PC-3 (cell line): ENCODE data around the gene TMF1.

Experiments
- EZH2 ChIP-seq: fragments of 300-600 bp; sonication (generic); IDR thresholded peaks from one replicate; pipeline ENCODE4 v1.6.1; 2017; ENCODE audit warnings: antibody characterized with exemption, mild to moderate bottlenecking, low read length; ENCODE audit not compliant: unreplicated experiment
- TF ChIP-seq, protein P1 (sequence below): fragments of 300-600 bp; sonication (generic); conservative IDR thresholded peaks from 2 replicates; pipeline ENCODE4 v1.5.1; 2017; ENCODE audit warnings: antibody characterized with exemption, low read depth, mild to moderate bottlenecking, low read length

- TF ChIP-seq, protein P1, sequence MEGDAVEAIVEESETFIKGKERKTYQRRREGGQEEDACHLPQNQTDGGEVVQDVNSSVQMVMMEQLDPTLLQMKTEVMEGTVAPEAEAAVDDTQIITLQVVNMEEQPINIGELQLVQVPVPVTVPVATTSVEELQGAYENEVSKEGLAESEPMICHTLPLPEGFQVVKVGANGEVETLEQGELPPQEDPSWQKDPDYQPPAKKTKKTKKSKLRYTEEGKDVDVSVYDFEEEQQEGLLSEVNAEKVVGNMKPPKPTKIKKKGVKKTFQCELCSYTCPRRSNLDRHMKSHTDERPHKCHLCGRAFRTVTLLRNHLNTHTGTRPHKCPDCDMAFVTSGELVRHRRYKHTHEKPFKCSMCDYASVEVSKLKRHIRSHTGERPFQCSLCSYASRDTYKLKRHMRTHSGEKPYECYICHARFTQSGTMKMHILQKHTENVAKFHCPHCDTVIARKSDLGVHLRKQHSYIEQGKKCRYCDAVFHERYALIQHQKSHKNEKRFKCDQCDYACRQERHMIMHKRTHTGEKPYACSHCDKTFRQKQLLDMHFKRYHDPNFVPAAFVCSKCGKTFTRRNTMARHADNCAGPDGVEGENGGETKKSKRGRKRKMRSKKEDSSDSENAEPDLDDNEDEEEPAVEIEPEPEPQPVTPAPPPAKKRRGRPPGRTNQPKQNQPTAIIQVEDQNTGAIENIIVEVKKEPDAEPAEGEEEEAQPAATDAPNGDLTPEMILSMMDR: peak; percentile 54
- no peak for TF ChIP-seq EZH2
These were observed 38.7 kb downstream of the TMF1 start, which contains the start of gene EOGT for GRCh38 chr3:69013253-69014021.
